ES-I3 (cell line): ENCODE data around the gene MYCBP2.
"Not testable (repeated sequence)": the region's sequence is repeated elsewhere in the genome, so short reads cannot be mapped to it uniquely, and the experiment has no call there.

Source experiments
- H3K36me3 ChIP-seq: 2 replicates; pipeline ENCODE4 v1.6.1; 2013; ENCODE audit warnings: mild to moderate bottlenecking, low read length, control low read depth, moderate library complexity; ENCODE audit not compliant: insufficient read depth
- H3K4me1 ChIP-seq: 2 replicates; pipeline ENCODE4 v1.6.1; 2013; ENCODE audit warnings: mild to moderate bottlenecking, control low read depth, low read length; ENCODE audit not compliant: insufficient read depth
- H3K9ac ChIP-seq: 2 replicates; pipeline ENCODE4 v1.6.1; 2013; ENCODE audit warnings: low read depth, mild to moderate bottlenecking, low read length, moderate library complexity
- H3K9me3 ChIP-seq: 2 replicates; pipeline ENCODE4 v1.6.1; 2013; ENCODE audit warnings: mild to moderate bottlenecking, low read length, moderate library complexity; ENCODE audit not compliant: control insufficient read depth, insufficient read depth

The MYCBP2 gene

GRCh38 chr13:77351315-77351714 is 24.4 kb upstream of the MYCBP2 start:
- Histone ChIP-seq H3K9ac (no peak overlapping the region), H3K9me3 (no peaks in the 10 kb centered on the region), H3K4me1 (no peaks in the 10 kb centered on the region), H3K36me3 (no peaks in the 10 kb centered on the region)

- no peaks in the 10 kb centered on the region for H3K9me3 ChIP-seq
- no peaks in the 10 kb centered on the region for H3K4me1 ChIP-seq
- H3K9ac ChIP-seq, result no peak overlapping the region
- no peaks in the 10 kb centered on the region for H3K36me3 ChIP-seq
Measured at GRCh38 chr13:77350811-77351210, 23.9 kb upstream of the MYCBP2 start.

- Histone ChIP-seq H3K9ac (no peak overlapping the region), H3K9me3 (no peaks in the 10 kb centered on the region), H3K4me1 (no peaks in the 10 kb centered on the region), H3K36me3 (no peaks in the 10 kb centered on the region)
Measured at GRCh38 chr13:77349365-77349764, 22.5 kb upstream of the MYCBP2 start.

- H3K9me3 ChIP-seq, H3K36me3 ChIP-seq, H3K4me1 ChIP-seq, H3K9ac ChIP-seq: not testable (repeated sequence)
Measured at GRCh38 chr13:77347351-77347750, 20.5 kb upstream of the MYCBP2 start.

- Histone ChIP-seq H3K36me3 (no peaks in the 10 kb centered on the region), H3K9ac (no peak overlapping the region), H3K9me3 (no peaks in the 10 kb centered on the region), H3K4me1 (no peaks in the 10 kb centered on the region)
Measured at GRCh38 chr13:77345150-77345780, 18.4 kb upstream of the MYCBP2 start.

- H3K4me1 ChIP-seq, result no peaks in the 10 kb centered on the region
- no peak overlapping the region for H3K9ac ChIP-seq
- no peaks in the 10 kb centered on the region for H3K36me3 ChIP-seq
- no peaks in the 10 kb centered on the region for H3K9me3 ChIP-seq
Measured at GRCh38 chr13:77343841-77344240, 16.9 kb upstream of the MYCBP2 start.

- no peak overlapping the region for H3K9ac ChIP-seq
- H3K4me1 ChIP-seq, result no peaks in the 10 kb centered on the region
- H3K9me3 ChIP-seq, result no peaks in the 10 kb centered on the region
- no peaks in the 10 kb centered on the region for H3K36me3 ChIP-seq
Measured at GRCh38 chr13:77339408-77339807, 12.5 kb upstream of the MYCBP2 start.

- Histone ChIP-seq H3K9me3 (no peaks in the 10 kb centered on the region), H3K36me3 (no peaks in the 10 kb centered on the region), H3K9ac (no peak overlapping the region), H3K4me1 (no peaks in the 10 kb centered on the region)
Measured at GRCh38 chr13:77338961-77339401, 12.1 kb upstream of the MYCBP2 start.

GRCh38 chr13:77338329-77338728 is 11.4 kb upstream of the MYCBP2 start:
- Histone ChIP-seq H3K4me1 (no peaks in the 10 kb centered on the region), H3K9ac (no peak overlapping the region), H3K9me3 (no peaks in the 10 kb centered on the region), H3K36me3 (no peaks in the 10 kb centered on the region)

GRCh38 chr13:77337159-77337558 is 10.3 kb upstream of the MYCBP2 start:
- no peaks in the 10 kb centered on the region for H3K4me1 ChIP-seq
- H3K9ac ChIP-seq, result no peak overlapping the region
- H3K36me3 ChIP-seq, result no peaks in the 10 kb centered on the region
- H3K9me3 ChIP-seq, result no peaks in the 10 kb centered on the region

- Histone ChIP-seq H3K9me3 (no peaks in the 10 kb centered on the region), H3K36me3 (no peaks in the 10 kb centered on the region), H3K4me1 (no peaks in the 10 kb centered on the region), H3K9ac (no peak overlapping the region)
Measured at GRCh38 chr13:77335543-77335942, 8.6 kb upstream of the MYCBP2 start.

- no peak overlapping the region for H3K9ac ChIP-seq
- no peaks in the 10 kb centered on the region for H3K36me3 ChIP-seq
- no peaks in the 10 kb centered on the region for H3K9me3 ChIP-seq
- H3K4me1 ChIP-seq, result no peaks in the 10 kb centered on the region
Measured at GRCh38 chr13:77333594-77333993, 6.7 kb upstream of the MYCBP2 start.

- no peaks in the 10 kb centered on the region for H3K36me3 ChIP-seq
- no peaks in the 10 kb centered on the region; the same call in 1 of the 2 replicates for H3K4me1 ChIP-seq
- H3K9me3 ChIP-seq, result no peaks in the 10 kb centered on the region
- H3K9ac ChIP-seq, result no peak overlapping the region
Measured at GRCh38 chr13:77331421-77331820, 4.5 kb upstream of the MYCBP2 start.

GRCh38 chr13:77329911-77330584 is 3.2 kb upstream of the MYCBP2 start:
- H3K9me3 ChIP-seq, result no peaks in the 10 kb centered on the region
- peaks cover 1% of the 10 kb centered on the region; the same call in 1 of the 2 replicates for H3K4me1 ChIP-seq
- no peaks in the 10 kb centered on the region for H3K36me3 ChIP-seq
- H3K9ac ChIP-seq, result peak overlapping the region; percentile 88

GRCh38 chr13:77329133-77329910 is 2.4 kb upstream of the MYCBP2 start:
- Histone ChIP-seq H3K9me3 (no peaks in the 10 kb centered on the region), H3K4me1 (peaks cover 5% of the 10 kb centered on the region; the same call in 1 of the 2 replicates), H3K36me3 (no peaks in the 10 kb centered on the region), H3K9ac (peak overlapping the region; percentile 88)
